Neural progenitor cell (in vitro differentiated cells): ENCODE results near the gene IFT81. TPM values are rescaled to one million over a fixed set of nuclear protein-coding genes. Genes with fewer than 3 reads are reported as not detected.
"Not testable (repeated sequence)": the region's sequence is repeated elsewhere in the genome, so short reads cannot be mapped to it uniquely, and the experiment has no call there.

Experiments used
- DNase-seq: peaks from one replicate; pipeline ENCODE4 v3.0.0-alpha.2; 2016; ENCODE audit warnings: low spot score
- H2AFZ ChIP-seq: fragments of 200-600 bp; sonication (generic); replicated peaks from 2 replicates; pipeline ENCODE4 v1.6.1; 2016; ENCODE audit warnings: antibody characterized with exemption
- H3F3A ChIP-seq: fragments of 200-600 bp; sonication (generic); 2 replicates; pipeline ENCODE4 v1.6.1; 2016; ENCODE audit warnings: antibody characterized with exemption, low read depth
- H3K27ac ChIP-seq: fragments of 200-600 bp; sonication (generic); 2 replicates; pipeline ENCODE4 v1.5.1; 2016; ENCODE audit warnings: mild to moderate bottlenecking
- H3K27me3 ChIP-seq: fragments of 200-600 bp; sonication (generic); 2 replicates; pipeline ENCODE4 v1.6.1; 2016; ENCODE audit warnings: mild to moderate bottlenecking, moderate library complexity
- H3K36me3 ChIP-seq: fragments of 200-600 bp; sonication (generic); 2 replicates; pipeline ENCODE4 v1.5.1; 2016
- H3K4me1 ChIP-seq: fragments of 200-600 bp; sonication (generic); 2 replicates; pipeline ENCODE4 v1.6.1; 2016; ENCODE audit warnings: mixed run types
- H3K4me2 ChIP-seq: fragments of 200-600 bp; sonication (generic); 2 replicates; pipeline ENCODE4 v1.6.1; 2016
- H3K4me3 ChIP-seq: fragments of 200-600 bp; sonication (generic); 2 replicates; pipeline ENCODE4 v1.5.1; 2016
- H3K79me2 ChIP-seq: fragments of 200-600 bp; sonication (generic); 2 replicates; pipeline ENCODE4 v1.6.1; 2016; ENCODE audit warnings: low read depth
- H3K9ac ChIP-seq: fragments of 200-600 bp; sonication (generic); 2 replicates; pipeline ENCODE4 v1.6.1; 2016
- H3K9me3 ChIP-seq: fragments of 200-600 bp; sonication (generic); 2 replicates; pipeline ENCODE4 v1.5.1; 2016; ENCODE audit warnings: low read depth
- H4K20me1 ChIP-seq: fragments of 200-600 bp; sonication (generic); 2 replicates; pipeline ENCODE4 v1.6.1; 2016; ENCODE audit warnings: low read depth
- H3K27ac Mint-ChIP-seq: 3 replicates; pipeline ENCODE4 v1.8.0; 2021; ENCODE audit warnings: mixed read lengths
- H3K27me3 Mint-ChIP-seq: 2 replicates; pipeline ENCODE4 v1.8.0; 2022; ENCODE audit warnings: low read depth, mild to moderate bottlenecking, inconsistent platforms, moderate library complexity, mixed read lengths; ENCODE audit not compliant: insufficient read depth
- H3K36me3 Mint-ChIP-seq: 3 replicates; pipeline ENCODE4 v1.8.0; 2021; ENCODE audit warnings: mixed read lengths
- H3K4me1 Mint-ChIP-seq: 3 replicates; pipeline ENCODE4 v1.8.0; 2021; ENCODE audit warnings: mixed read lengths
- H3K4me3 Mint-ChIP-seq: 3 replicates; pipeline ENCODE4 v1.8.0; 2021; ENCODE audit warnings: mild to moderate bottlenecking, moderate library complexity, mixed read lengths
- H3K9me3 Mint-ChIP-seq: 3 replicates; pipeline ENCODE4 v1.8.0; 2020; ENCODE audit warnings: mixed read lengths
- EZH2 ChIP-seq: fragments of 200-600 bp; sonication (generic); IDR thresholded peaks from 2 replicates; pipeline ENCODE4 v1.6.1; 2017; ENCODE audit warnings: antibody characterized with exemption, mild to moderate bottlenecking, moderate library complexity
- EZH2phosphoT487 ChIP-seq: fragments of 200-600 bp; sonication (generic); IDR thresholded peaks from 2 replicates; pipeline ENCODE4 v1.6.1; 2017; ENCODE audit warnings: antibody characterized with exemption
- total RNA-seq: library from RNA; depleted of rRNA; stranded (reverse); fragments of >200 nt; gene quantifications from 2 replicates; pipeline ENCODE4 v1.2.3, GENCODE V29; 2015; ENCODE audit warnings: low replicate concordance
- TF ChIP-seq, protein P1 (sequence below): fragments of 200-600 bp; sonication (generic); IDR thresholded peaks from 2 replicates; pipeline ENCODE4 v1.5.1; 2017; ENCODE audit warnings: antibody characterized with exemption, mild to moderate bottlenecking

IFT81 gene
- total RNA-seq, 1 donor from 2014 or later, result 73.8 TPM

DNA sequence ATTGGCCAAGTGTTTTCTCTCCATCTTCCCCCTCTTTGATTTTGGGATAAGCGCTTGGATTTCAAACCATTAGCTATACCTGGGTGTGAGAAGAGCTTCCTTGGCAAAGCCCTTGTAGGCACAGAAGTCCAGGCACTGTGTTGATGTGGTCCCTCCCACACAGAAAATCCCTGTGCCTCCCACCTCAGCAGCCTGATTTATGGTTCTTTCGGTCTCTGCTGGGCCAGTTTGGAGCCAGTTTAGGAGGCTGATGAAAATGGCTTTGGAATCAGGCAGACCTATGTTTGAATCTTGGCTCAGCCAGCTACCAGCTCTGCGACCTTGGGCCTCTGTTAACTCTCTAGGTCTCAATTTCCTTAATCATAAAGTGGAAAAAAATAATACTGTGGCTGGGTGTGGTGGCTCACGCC is 9.6 kb upstream of the IFT81 start:
- no peak overlapping the region for H3K4me3 Mint-ChIP-seq
- Histone ChIP-seq H3K27ac (no peak overlapping the region), H3K9ac (no peak overlapping the region), H3K79me2 (no peaks in the 10 kb centered on the region), H3K4me1 (no peaks in the 10 kb centered on the region), H3F3A (no peaks in the 10 kb centered on the region), H4K20me1 (no peaks in the 10 kb centered on the region), H3K4me2 (no peak overlapping the region), H3K36me3 (no peaks in the 10 kb centered on the region), H3K27me3 (no peaks in the 10 kb centered on the region), H3K4me3 (no peak overlapping the region), H2AFZ (no peak overlapping the region), H3K9me3 (no peaks in the 10 kb centered on the region)
- TF ChIP-seq, protein P1, sequence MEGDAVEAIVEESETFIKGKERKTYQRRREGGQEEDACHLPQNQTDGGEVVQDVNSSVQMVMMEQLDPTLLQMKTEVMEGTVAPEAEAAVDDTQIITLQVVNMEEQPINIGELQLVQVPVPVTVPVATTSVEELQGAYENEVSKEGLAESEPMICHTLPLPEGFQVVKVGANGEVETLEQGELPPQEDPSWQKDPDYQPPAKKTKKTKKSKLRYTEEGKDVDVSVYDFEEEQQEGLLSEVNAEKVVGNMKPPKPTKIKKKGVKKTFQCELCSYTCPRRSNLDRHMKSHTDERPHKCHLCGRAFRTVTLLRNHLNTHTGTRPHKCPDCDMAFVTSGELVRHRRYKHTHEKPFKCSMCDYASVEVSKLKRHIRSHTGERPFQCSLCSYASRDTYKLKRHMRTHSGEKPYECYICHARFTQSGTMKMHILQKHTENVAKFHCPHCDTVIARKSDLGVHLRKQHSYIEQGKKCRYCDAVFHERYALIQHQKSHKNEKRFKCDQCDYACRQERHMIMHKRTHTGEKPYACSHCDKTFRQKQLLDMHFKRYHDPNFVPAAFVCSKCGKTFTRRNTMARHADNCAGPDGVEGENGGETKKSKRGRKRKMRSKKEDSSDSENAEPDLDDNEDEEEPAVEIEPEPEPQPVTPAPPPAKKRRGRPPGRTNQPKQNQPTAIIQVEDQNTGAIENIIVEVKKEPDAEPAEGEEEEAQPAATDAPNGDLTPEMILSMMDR, result no peak
- no peak for TF ChIP-seq EZH2
- no peak for TF ChIP-seq EZH2phosphoT487
- no peaks in the 10 kb centered on the region for H3K36me3 Mint-ChIP-seq
- H3K4me1 Mint-ChIP-seq, result peaks cover 6% of the 10 kb centered on the region
- no peak for DNase-seq
- H3K9me3 Mint-ChIP-seq, result no peaks in the 10 kb centered on the region
- H3K27me3 Mint-ChIP-seq, result peaks cover 17% of the 10 kb centered on the region
- H3K27ac Mint-ChIP-seq, result no peak overlapping the region

DNA sequence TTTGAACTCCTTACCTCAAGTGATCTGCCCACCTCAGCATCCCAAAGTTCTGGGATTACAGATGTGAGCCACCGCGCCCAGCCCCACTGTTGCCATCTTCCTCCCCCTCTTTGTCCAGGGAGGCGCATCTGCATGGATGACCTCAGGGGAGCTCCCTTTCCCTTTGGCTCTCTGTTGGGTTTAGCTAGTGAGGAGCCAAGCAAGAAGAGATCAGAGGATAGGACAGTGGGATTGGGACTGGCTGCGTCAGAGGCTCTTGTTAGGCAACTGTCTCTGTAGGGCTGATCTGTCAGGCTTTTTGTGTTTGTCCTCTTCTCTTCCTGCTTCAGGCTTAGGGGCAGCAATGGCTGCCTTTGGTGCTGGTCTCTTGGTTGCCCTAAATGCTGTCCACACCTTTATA is 8.5 kb upstream of the IFT81 start:
- no peaks in the 10 kb centered on the region for H3K4me1 Mint-ChIP-seq

DNA sequence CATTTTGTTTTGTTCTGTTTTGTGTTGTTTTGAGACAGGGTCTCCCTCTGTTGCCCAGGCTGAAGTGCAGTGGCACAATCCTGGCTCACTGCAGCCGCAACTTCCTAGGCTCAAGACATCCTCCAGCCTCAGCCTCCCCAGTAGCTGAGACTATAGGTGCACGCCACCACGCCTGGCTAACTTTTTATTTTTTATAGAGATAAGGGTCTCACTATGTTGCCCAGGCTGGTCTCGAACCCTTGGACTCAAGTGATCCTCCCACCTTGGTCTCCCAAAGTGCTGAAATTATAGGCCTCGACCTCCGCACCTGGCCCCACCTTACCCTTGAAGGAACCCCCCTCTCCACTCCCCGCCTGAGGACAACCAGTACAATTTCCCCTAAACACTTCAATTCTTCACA is 7.5 kb upstream of the IFT81 start:
- Mint-ChIP-seq H3K4me1 (no peaks in the 10 kb centered on the region), H3K27me3 (peaks cover 14% of the 10 kb centered on the region)
- TF ChIP-seq, protein P1, result no peak
- no peak for TF ChIP-seq EZH2
- TF ChIP-seq EZH2phosphoT487, result no peak

More for the DNA sequence above, 8.5 kb upstream of the IFT81 start:
- no peak overlapping the region for H3K4me2 ChIP-seq
- Mint-ChIP-seq H3K27me3 (peaks cover 15% of the 10 kb centered on the region), H3K4me3 (no peak overlapping the region), H3K36me3 (no peaks in the 10 kb centered on the region), H3K9me3 (no peaks in the 10 kb centered on the region), H3K27ac (no peak overlapping the region)
- H3K9ac ChIP-seq, result no peak overlapping the region
- H3K79me2 ChIP-seq, result no peaks in the 10 kb centered on the region
- TF ChIP-seq, protein P1, result no peak
- TF ChIP-seq EZH2 (no peak), EZH2phosphoT487 (no peak)
- no peak overlapping the region for H3K4me3 ChIP-seq
- H4K20me1 ChIP-seq, result no peaks in the 10 kb centered on the region
- no peaks in the 10 kb centered on the region for H3K36me3 ChIP-seq
- no peak overlapping the region for H3K27ac ChIP-seq
- no peaks in the 10 kb centered on the region for H3K9me3 ChIP-seq
- peak overlapping the region; percentile 68 for H2AFZ ChIP-seq
- no peaks in the 10 kb centered on the region for H3F3A ChIP-seq
- no peaks in the 10 kb centered on the region for H3K4me1 ChIP-seq
- no peaks in the 10 kb centered on the region for H3K27me3 ChIP-seq
- no peak for DNase-seq

DNA sequence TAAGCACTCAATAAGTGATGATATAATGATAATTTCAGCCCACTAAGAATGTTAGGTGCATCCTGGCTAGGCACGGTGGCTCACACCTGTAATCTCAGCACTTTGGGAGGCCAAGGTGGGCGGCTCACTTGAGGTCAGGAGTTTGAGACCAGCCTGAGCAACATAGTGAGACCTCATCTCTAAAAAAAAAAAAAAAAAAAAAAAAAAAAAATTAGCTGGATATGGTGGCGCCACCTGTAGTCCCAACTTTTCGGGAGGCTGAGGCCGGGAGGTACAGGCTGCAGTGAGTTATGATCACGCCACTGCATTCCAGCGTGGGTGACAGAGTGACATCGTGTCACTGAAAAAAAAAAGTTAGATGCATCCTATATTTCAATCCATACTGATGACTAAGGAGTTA is 6.9 kb upstream of the IFT81 start:
- not testable (repeated sequence) for H3K9me3 ChIP-seq, H3K79me2 ChIP-seq, H3K4me1 Mint-ChIP-seq, H3K27ac Mint-ChIP-seq, H3K4me2 ChIP-seq, H3K36me3 ChIP-seq, H3K4me3 ChIP-seq, H3K27ac ChIP-seq, H3K9me3 Mint-ChIP-seq, DNase-seq, H3K36me3 Mint-ChIP-seq, H3K4me1 ChIP-seq, H3F3A ChIP-seq, H4K20me1 ChIP-seq, H2AFZ ChIP-seq, H3K4me3 Mint-ChIP-seq, H3K9ac ChIP-seq, H3K27me3 ChIP-seq
- H3K27me3 Mint-ChIP-seq, result peaks cover 13% of the 10 kb centered on the region
- TF ChIP-seq, protein P1, result peak; percentile 25

More for the DNA sequence above, 7.5 kb upstream of the IFT81 start:
- no peak overlapping the region for H3K4me3 Mint-ChIP-seq
- Histone ChIP-seq H3K4me1 (no peaks in the 10 kb centered on the region), H3K36me3 (no peaks in the 10 kb centered on the region), H2AFZ (no peak overlapping the region), H3F3A (no peaks in the 10 kb centered on the region), H3K4me3 (no peak overlapping the region), H3K9ac (no peak overlapping the region), H3K27me3 (no peaks in the 10 kb centered on the region), H3K27ac (no peak overlapping the region), H3K9me3 (no peaks in the 10 kb centered on the region), H4K20me1 (no peaks in the 10 kb centered on the region), H3K4me2 (no peak overlapping the region), H3K79me2 (no peaks in the 10 kb centered on the region)
- peak overlapping the region; percentile 30 for H3K27ac Mint-ChIP-seq
- no peaks in the 10 kb centered on the region for H3K9me3 Mint-ChIP-seq
- no peak for DNase-seq
- no peaks in the 10 kb centered on the region for H3K36me3 Mint-ChIP-seq
